ENCODE results near the gene GPX1.

DNA sequence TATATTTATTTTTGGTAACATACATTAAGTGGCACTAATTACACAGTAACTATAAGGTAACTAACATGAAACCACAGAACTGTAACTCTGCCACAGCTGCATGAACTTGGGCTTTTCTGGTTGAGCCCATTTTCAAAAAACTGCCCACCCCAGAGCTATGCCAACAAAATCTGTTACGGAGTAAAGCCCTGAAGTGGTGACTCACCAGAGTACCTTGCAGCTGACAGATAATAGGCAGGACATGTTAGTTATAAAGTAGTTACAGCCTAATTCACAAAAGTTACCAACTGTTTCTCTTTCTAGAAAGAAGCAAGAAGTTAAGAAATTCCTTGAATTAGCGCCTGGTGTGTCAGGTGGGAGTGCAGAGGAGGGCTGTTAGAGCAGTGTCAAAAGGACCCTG lies 1.5 kb upstream of the GPX1 start:
- TF ChIP-seq POLR2A (IDR thresholded peaks at IDR 0.05) = no peak
- TF ChIP-seq, protein P1, sequence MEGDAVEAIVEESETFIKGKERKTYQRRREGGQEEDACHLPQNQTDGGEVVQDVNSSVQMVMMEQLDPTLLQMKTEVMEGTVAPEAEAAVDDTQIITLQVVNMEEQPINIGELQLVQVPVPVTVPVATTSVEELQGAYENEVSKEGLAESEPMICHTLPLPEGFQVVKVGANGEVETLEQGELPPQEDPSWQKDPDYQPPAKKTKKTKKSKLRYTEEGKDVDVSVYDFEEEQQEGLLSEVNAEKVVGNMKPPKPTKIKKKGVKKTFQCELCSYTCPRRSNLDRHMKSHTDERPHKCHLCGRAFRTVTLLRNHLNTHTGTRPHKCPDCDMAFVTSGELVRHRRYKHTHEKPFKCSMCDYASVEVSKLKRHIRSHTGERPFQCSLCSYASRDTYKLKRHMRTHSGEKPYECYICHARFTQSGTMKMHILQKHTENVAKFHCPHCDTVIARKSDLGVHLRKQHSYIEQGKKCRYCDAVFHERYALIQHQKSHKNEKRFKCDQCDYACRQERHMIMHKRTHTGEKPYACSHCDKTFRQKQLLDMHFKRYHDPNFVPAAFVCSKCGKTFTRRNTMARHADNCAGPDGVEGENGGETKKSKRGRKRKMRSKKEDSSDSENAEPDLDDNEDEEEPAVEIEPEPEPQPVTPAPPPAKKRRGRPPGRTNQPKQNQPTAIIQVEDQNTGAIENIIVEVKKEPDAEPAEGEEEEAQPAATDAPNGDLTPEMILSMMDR (IDR thresholded peaks at IDR 0.05) = no peak

Data from testis (tissue), 2 donors.